Right cardiac atrium (tissue), 5 donors: Measurements from ENCODE around the gene LAMB1. TPM values are rescaled to one million over a fixed set of nuclear protein-coding genes. Genes with fewer than 3 reads are reported as not detected.
"Not testable (repeated sequence)": the region's sequence is repeated elsewhere in the genome, so short reads cannot be mapped to it uniquely, and the experiment has no call there.

Experiments used
- ATAC-seq, 2 donors: fragments of 200-7000 bp; cut with Tn5 transposase; one replicate each; pipeline versions ENCODE4 v1.8.0 to v1.9.1; 2020; ENCODE audit warnings: moderate library complexity in 2 of 2, mild to moderate bottlenecking in 1 of 2
- DNase-seq, 3 donors: peaks; one replicate each; pipeline ENCODE4 v3.0.0-alpha.2; 2020
- H3K27ac ChIP-seq: one replicate; pipeline ENCODE4 v1.5.1; 2013; ENCODE audit warnings: mild to moderate bottlenecking, low read length, control low read depth, moderate library complexity
- H3K27me3 ChIP-seq: one replicate; pipeline ENCODE4 v1.6.1; 2013; ENCODE audit not compliant: control insufficient read depth, insufficient read depth
- H3K4me1 ChIP-seq: one replicate; pipeline ENCODE4 v1.6.1; 2013; ENCODE audit warnings: low read length; ENCODE audit not compliant: control insufficient read depth, insufficient read depth
- H3K4me3 ChIP-seq: one replicate; pipeline ENCODE4 v1.5.1; 2013; ENCODE audit warnings: low read length, control low read depth
- H3K9me3 ChIP-seq: one replicate; pipeline ENCODE4 v1.6.1; 2013; ENCODE audit warnings: low read length; ENCODE audit not compliant: control insufficient read depth
- WGBS: extraction: QIAGEN DNeasy Blood & Tissue Kit; methylation state at CpG from one replicate; pipeline ENCODE4 v1.1.7; 2013; 5-methylcytosine and 5-hydroxymethylcytosine counted together
- intact Hi-C, 4 donors: fragments of 100-400 bp; cut with DNase I; formaldehyde crosslinking; loops; one replicate each; pipeline versions ENCODE4 v1.11.0 to v1.14.0; 2022 to 2023
- polyA plus RNA-seq: library from polyadenylated mRNA; stranded (reverse); fragments of 200-250 nt; gene quantifications from one replicate; pipeline ENCODE4 v1.2.3, GENCODE V29; 2013
- total RNA-seq, 4 donors: library from RNA; stranded (reverse); fragmentation: NEBNext Ultra II Directional; extraction: Animal tissue kit (Norgen Biotek cat#: 25700); gene quantifications; one replicate each; pipeline ENCODE4 v1.2.1, GENCODE V29; 2021
- donor health status: healthy with polysubstance abuse.
- donor health status: DM: no; HTN: yes; CAD: no.
- donor health status: DM: no; HTN: no; CAD: no.
- donor health status: DM: no; HTN: yes; CAD: no; lungs with severe emphysema.
- donor health status: DM: yes; HTN: yes; CAD: no.

LAMB1 gene
- total and polyA plus RNA-seq, 5 donors: 42.1 to 110 (median 49.9) TPM

GRCh38 chr7:108037140-108037539 is 34.2 kb upstream of the LAMB1 start:
- 72% methylated on average over 3 of the region's 3 CpGs for WGBS
- H3K27ac ChIP-seq: no peak overlapping the region
- no peak for ATAC-seq

GRCh38 chr7:108034586-108034985 is 31.6 kb upstream of the LAMB1 start:
- no peak overlapping the region for H3K4me3 ChIP-seq
- 84% methylated on average over 2 of the region's 2 CpGs for WGBS
- H3K27me3 ChIP-seq: no peaks in the 10 kb centered on the region
- no peaks in the 10 kb centered on the region for H3K4me1 ChIP-seq
- intact Hi-C loops: no loop called here
- ATAC-seq: no peak
- no peak overlapping the region for H3K27ac ChIP-seq
- no peak for DNase-seq
- H3K9me3 ChIP-seq: no peaks in the 10 kb centered on the region

More at GRCh38 chr7:108037140-108037539, 34.2 kb upstream of the LAMB1 start:
- H3K9me3 ChIP-seq: no peaks in the 10 kb centered on the region
- intact Hi-C loops: no loop called here
- no peak for DNase-seq
- H3K27me3 ChIP-seq: no peaks in the 10 kb centered on the region
- H3K4me1 ChIP-seq: no peaks in the 10 kb centered on the region
- H3K4me3 ChIP-seq: no peak overlapping the region

DNA sequence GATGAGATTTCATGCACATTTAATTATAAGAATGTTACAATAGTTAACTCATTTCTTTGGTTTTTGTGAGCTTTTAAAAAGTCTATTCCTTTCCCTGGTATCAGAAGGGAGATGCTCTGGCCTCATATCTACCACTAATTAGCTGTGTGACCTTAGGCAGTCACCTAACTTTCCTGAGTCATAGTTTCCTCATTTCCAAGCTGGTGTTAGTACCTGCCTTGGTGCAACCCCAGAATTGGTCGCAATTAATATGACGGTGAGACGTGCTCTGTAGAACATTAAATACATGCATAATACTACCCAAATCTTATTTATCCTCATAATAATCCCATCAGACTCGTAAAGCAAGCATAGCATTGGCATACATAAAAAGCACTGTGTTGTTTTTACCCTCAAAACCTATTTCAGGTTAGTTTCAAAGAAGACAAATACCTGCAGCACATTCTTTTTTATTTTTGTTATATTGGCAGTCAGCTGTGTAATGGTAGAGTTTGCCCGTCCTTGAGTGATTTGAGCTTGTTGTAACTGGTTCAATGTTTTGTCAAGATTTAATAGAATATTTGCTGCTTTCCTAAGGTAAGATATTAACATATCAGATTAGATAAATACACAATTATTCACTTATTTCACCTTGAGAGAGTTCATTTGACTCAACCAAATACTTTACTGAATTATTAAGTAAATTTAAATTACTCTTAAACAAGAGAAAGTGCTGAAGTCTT is 31.0 kb upstream of the LAMB1 start:
- ATAC-seq: no peak

GRCh38 chr7:108033309-108033708 is 30.3 kb upstream of the LAMB1 start:
- DNase-seq, H3K4me3 ChIP-seq, H3K9me3 ChIP-seq, intact Hi-C loops, H3K27me3 ChIP-seq, ATAC-seq, H3K27ac ChIP-seq, H3K4me1 ChIP-seq: not testable (repeated sequence)
- WGBS: 91% methylated on average over 8 of the region's 8 CpGs

More for the DNA sequence above, 31.0 kb upstream of the LAMB1 start:
- DNase-seq: no peak
- H3K27me3 ChIP-seq: no peaks in the 10 kb centered on the region
- no peaks in the 10 kb centered on the region for H3K9me3 ChIP-seq
- H3K4me3 ChIP-seq: no peak overlapping the region
- WGBS: 98% methylated on average over 5 of the region's 5 CpGs
- H3K4me1 ChIP-seq: no peaks in the 10 kb centered on the region
- H3K27ac ChIP-seq: no peak overlapping the region
- intact Hi-C loops: no loop called here

DNA sequence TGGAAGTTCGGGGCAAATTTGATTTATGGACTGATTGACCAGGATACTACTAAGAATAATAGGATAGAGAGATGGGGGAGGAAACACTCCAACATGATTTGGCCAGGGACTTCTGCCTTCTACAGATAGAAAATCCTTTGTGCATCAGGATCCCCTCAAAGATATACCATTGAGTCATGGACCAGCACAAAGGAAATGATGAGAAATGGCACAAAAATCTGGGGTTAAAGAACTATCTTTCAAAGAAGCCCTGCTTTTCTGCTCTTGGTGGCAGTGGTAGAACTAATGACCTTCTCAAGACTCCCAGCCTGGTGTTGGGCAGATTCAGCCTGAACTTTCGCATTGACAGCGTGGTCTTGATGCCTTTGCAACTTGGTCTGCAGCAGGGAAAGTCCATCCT is 27.6 kb upstream of the LAMB1 start:
- WGBS: 97% methylated on average over 3 of the region's 3 CpGs
- no peaks in the 10 kb centered on the region for H3K9me3 ChIP-seq
- no peak overlapping the region for H3K27ac ChIP-seq

GRCh38 chr7:108029034-108029433 is 26.1 kb upstream of the LAMB1 start:
- Histone ChIP-seq H3K4me1 (no peaks in the 10 kb centered on the region), H3K4me3 (no peak overlapping the region), H3K27me3 (no peaks in the 10 kb centered on the region), H3K9me3 (no peaks in the 10 kb centered on the region), H3K27ac (no peak overlapping the region)
- ATAC-seq (no peak), DNase-seq (no peak)
- intact Hi-C loops: no loop called here
- WGBS: 91% methylated on average over 3 of the region's 3 CpGs

More for the DNA sequence above, 27.6 kb upstream of the LAMB1 start:
- Histone ChIP-seq H3K27me3 (no peaks in the 10 kb centered on the region), H3K4me3 (no peak overlapping the region), H3K4me1 (no peaks in the 10 kb centered on the region)
- no peak for ATAC-seq
- intact Hi-C loops: no loop called here
- no peak for DNase-seq

GRCh38 chr7:108028111-108028510 is 25.1 kb upstream of the LAMB1 start:
- intact Hi-C loops: no loop called here
- H3K27me3 ChIP-seq: no peaks in the 10 kb centered on the region
- H3K4me1 ChIP-seq: no peaks in the 10 kb centered on the region
- no peak overlapping the region for H3K4me3 ChIP-seq
- WGBS: 82% methylated on average over 2 of the region's 2 CpGs
- H3K9me3 ChIP-seq: no peaks in the 10 kb centered on the region
- H3K27ac ChIP-seq: no peak overlapping the region
- ATAC-seq (no peak), DNase-seq (no peak)

DNA sequence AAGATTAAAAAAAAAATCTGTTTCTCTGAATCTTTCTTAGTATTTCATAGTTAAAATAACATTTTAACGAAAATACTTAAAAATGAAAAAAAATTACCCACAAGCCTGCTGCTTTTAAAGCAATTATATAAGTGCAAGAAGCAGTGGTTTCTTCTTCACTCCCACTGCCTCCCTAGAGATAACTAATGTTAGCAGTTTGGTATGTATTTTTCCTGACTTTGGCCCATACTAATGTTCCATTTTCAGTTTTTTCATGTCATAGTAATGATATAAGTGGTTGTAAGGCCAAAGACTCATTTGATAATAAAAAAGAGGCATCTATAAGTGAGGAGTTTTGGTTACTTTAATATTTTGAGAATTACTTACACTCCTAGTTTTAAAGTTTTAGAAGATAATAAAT is 24.3 kb upstream of the LAMB1 start:
- 67% methylated on average over 1 of the region's 1 CpG for WGBS

DNA sequence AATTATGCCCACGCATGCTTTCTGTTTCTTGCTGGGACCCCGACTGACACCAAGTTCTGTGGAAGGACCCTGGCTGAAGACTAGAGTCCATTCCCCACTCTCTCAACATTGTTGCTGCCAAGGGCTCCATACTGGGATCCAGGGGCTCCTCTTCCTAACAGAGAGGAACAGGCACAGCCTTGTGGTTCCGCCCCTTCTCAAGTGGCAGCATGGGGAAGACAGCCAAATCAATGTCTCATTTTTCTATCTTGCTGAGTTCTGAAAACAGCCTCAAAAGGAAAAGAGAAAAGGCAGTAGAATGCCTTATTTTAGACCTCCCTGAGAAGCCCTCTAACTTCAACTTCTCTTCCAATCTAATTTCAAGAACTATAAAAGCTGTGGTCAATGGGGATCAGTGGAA is 23.7 kb upstream of the LAMB1 start:
- H3K4me1 ChIP-seq: no peaks in the 10 kb centered on the region
- ATAC-seq (no peak), DNase-seq (no peak)
- intact Hi-C loops: no loop called here
- WGBS: 77% methylated on average over 3 of the region's 3 CpGs
- H3K27ac ChIP-seq: no peak overlapping the region
- H3K9me3 ChIP-seq: no peaks in the 10 kb centered on the region
- H3K27me3 ChIP-seq: no peaks in the 10 kb centered on the region
- no peak overlapping the region for H3K4me3 ChIP-seq

More for the DNA sequence above, 24.3 kb upstream of the LAMB1 start:
- ATAC-seq (no peak), DNase-seq (no peak)
- Histone ChIP-seq H3K4me1 (no peaks in the 10 kb centered on the region), H3K27me3 (no peaks in the 10 kb centered on the region), H3K4me3 (no peak overlapping the region), H3K9me3 (no peaks in the 10 kb centered on the region), H3K27ac (no peak overlapping the region)
- intact Hi-C loops: no loop called here

DNA sequence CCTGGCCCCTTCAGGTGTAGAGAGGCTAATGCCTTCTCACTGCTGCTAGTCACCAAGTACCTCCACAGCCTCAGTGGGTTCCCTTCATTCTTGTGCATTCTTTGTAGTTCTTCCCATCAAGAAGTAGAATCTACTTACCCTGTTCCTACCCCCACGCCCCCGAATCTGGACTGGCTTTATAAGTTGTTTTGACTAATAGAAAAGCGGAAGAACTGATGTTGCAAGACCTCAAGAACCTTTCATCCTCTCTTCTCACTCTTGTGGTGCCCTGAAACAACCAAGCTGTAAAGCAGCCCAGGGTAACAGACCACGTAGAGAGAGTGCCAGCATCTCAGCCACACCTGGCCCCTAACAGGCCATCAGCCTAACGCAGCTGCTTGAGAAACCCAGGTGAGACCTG is 23.2 kb upstream of the LAMB1 start:
- Histone ChIP-seq H3K4me1 (no peaks in the 10 kb centered on the region), H3K27ac (no peak overlapping the region), H3K27me3 (no peaks in the 10 kb centered on the region), H3K9me3 (no peaks in the 10 kb centered on the region), H3K4me3 (no peak overlapping the region)
- no peak for ATAC-seq
- intact Hi-C loops: no loop called here
- 91% methylated on average over 5 of the region's 5 CpGs for WGBS
- DNase-seq: no peak

DNA sequence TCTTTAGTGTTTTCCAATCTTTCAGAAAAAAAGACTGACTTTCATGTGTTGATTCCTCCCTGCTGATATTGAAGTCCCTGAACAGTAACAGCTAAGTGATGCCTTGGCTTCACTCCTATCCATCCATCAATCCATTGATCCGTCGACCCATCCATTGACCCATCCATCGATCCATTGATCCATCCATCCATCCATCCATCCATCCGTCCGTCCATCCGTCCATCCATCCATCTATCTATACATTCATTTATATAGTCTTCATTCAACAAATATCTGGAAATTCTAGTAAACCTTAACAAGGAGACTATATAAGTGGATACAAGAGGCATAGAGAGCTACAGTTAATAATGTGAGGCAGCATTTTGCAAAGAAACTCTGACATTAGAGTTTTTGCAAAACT is 21.6 kb upstream of the LAMB1 start:
- no peak overlapping the region for H3K27ac ChIP-seq
- ATAC-seq (no peak), DNase-seq (no peak)
- H3K27me3 ChIP-seq: no peaks in the 10 kb centered on the region
- no peaks in the 10 kb centered on the region for H3K9me3 ChIP-seq
- H3K4me3 ChIP-seq: no peak overlapping the region
- intact Hi-C loops: no loop called here
- 91% methylated on average over 6 of the region's 6 CpGs for WGBS
- H3K4me1 ChIP-seq: no peaks in the 10 kb centered on the region

DNA sequence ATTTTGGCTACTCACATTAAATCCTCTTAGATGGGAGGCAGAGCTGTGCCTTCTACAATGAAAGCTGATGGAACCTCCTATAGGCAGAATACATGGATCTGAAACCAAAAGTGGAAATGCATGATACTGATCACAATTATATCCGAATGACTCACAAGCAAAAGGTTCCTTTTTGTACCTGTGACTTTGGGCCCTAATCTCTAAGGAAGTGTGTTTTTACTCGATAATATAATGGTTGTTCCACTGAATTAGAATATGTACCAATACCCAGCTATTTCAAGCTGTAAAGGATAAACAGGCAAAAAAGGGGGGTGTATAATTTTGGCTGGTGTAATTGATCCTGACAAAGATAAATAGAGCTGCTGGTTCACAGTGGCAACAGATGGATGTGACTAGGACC is 17.6 kb upstream of the LAMB1 start:
- no peak overlapping the region for H3K4me3 ChIP-seq
- WGBS: 70% methylated on average over 2 of the region's 2 CpGs
- no peaks in the 10 kb centered on the region for H3K27me3 ChIP-seq
- no peak for DNase-seq
- H3K27ac ChIP-seq: no peak overlapping the region
- intact Hi-C loops: no loop called here
- no peaks in the 10 kb centered on the region for H3K9me3 ChIP-seq
- H3K4me1 ChIP-seq: no peaks in the 10 kb centered on the region
- no peak for ATAC-seq
